Fibroblast of lung (primary cell): ENCODE results near the gene BRD1. TPM values are rescaled to one million over a fixed set of nuclear protein-coding genes. Genes with fewer than 3 reads are reported as not detected.

Experiments
- DNase-seq, 2 donors: peaks; one replicate each; pipeline versions ENCODE4 v3.0.0 to v3.0.0-alpha.2; 2010; ENCODE audit warnings: low read depth in 2 of 2
- H2AFZ ChIP-seq: 2 replicates; pipeline ENCODE4 v1.5.1; 2012; ENCODE audit warnings: low read length, control low read depth, inconsistent platforms
- H3K27ac ChIP-seq: 2 replicates; pipeline ENCODE4 v1.5.1; 2011; ENCODE audit warnings: low read length, control low read depth; ENCODE audit not compliant: insufficient read depth
- H3K27me3 ChIP-seq: 2 replicates; pipeline ENCODE4 v1.5.1; 2011; ENCODE audit warnings: mild to moderate bottlenecking, low read length; ENCODE audit not compliant: control insufficient read depth, insufficient read depth
- H3K36me3 ChIP-seq: 2 replicates; pipeline ENCODE4 v1.5.1; 2011; ENCODE audit warnings: low read length; ENCODE audit not compliant: control insufficient read depth, insufficient read depth
- H3K4me1 ChIP-seq: 2 replicates; pipeline ENCODE4 v1.5.1; 2011; ENCODE audit warnings: low read length; ENCODE audit not compliant: control insufficient read depth, insufficient read depth; ENCODE audit errors: extremely low read depth
- H3K4me2 ChIP-seq: 2 replicates; pipeline ENCODE4 v1.5.1; 2011; ENCODE audit warnings: low read length, control low read depth; ENCODE audit not compliant: insufficient read depth; ENCODE audit errors: extremely low read depth
- H3K4me3 ChIP-seq, 4 experiments: fragments of 200-600 bp in 1 of 4; sonication (generic) in 1 of 4; replicated peaks in 1 of 4; 2 replicates each; pipeline ENCODE4 v1.5.1; 2011 to 2016; ENCODE audit warnings: low read length in 4 of 4, low read depth in 3 of 4, mild to moderate bottlenecking in 3 of 4, control low read depth in 2 of 4, inconsistent platforms in 1 of 4, mixed read lengths in 1 of 4; ENCODE audit not compliant: insufficient read depth in 1 of 4; ENCODE audit errors: control extremely low read depth in 1 of 4
- H3K79me2 ChIP-seq: 2 replicates; pipeline ENCODE4 v1.5.1; 2012; ENCODE audit warnings: mild to moderate bottlenecking, low read length, inconsistent platforms; ENCODE audit not compliant: control insufficient read depth, insufficient read depth
- H3K9ac ChIP-seq: 2 replicates; pipeline ENCODE4 v1.5.1; 2011; ENCODE audit warnings: mild to moderate bottlenecking, low read length, control low read depth; ENCODE audit not compliant: insufficient read depth
- H3K9me3 ChIP-seq: 2 replicates; pipeline ENCODE4 v1.5.1; 2012; ENCODE audit warnings: low read depth, low read length; ENCODE audit not compliant: control insufficient read depth, insufficient read depth
- H4K20me1 ChIP-seq: 2 replicates; pipeline ENCODE4 v1.5.1; 2011; ENCODE audit warnings: low read length; ENCODE audit not compliant: control insufficient read depth, insufficient read depth; ENCODE audit errors: extremely low read depth
- CTCF ChIP-seq, 2 donors: IDR thresholded peaks in 1 of 2; conservative IDR thresholded peaks in 1 of 2; 1 replicate in 1 of 2; 2 replicates in 1 of 2; pipeline ENCODE4 v1.5.1; 2011 to 2012; ENCODE audit warnings: low read length in 2 of 2, control low read depth in 1 of 2, inconsistent platforms in 1 of 2, low read depth in 1 of 2, mild to moderate bottlenecking in 1 of 2
- EZH2 ChIP-seq: IDR thresholded peaks from 2 replicates; pipeline ENCODE4 v1.5.1; 2012; ENCODE audit warnings: low read length, control low read depth, mild to moderate bottlenecking; ENCODE audit errors: missing control alignments
- polyA plus RNA-seq, 2 donors: library from polyadenylated mRNA; depleted of rRNA in 1 of 2; stranded (reverse) in 1 of 2; unstranded in 1 of 2; fragments of >200 nt; gene quantifications; 2 replicates each; pipeline ENCODE4 v1.2.1, GENCODE V29; 2011 to 2012; ENCODE audit warnings: missing spikeins in 1 of 2
- total RNA-seq: library from RNA; depleted of rRNA; stranded (reverse); fragments of >200 nt; gene quantifications from 2 replicates; pipeline ENCODE4 v1.2.1, GENCODE V29; 2014

Gene BRD1
- total and polyA plus RNA-seq, 2 donors (not counting 1 experiment from before 2014, with no cell fraction given) = 4.3 to 26.6 TPM

- no peak for DNase-seq
- TF ChIP-seq EZH2 (no peak), CTCF (conservative IDR thresholded peaks at IDR 0.05 in 1 of 2, IDR thresholded peaks at IDR 0.05 in 1 of 2; ENCODE audit: low read depth in 1 of 2, low read length in 2 of 2) (no peak)
- H3K4me3 ChIP-seq = no peak overlapping the region
- H3K4me2 ChIP-seq = no peak overlapping the region
- H3K4me1 ChIP-seq = no peaks in the 10 kb centered on the region
- peaks cover 27% of the 10 kb centered on the region for H3K36me3 ChIP-seq
- H3K9me3 ChIP-seq = no peaks in the 10 kb centered on the region
- H3K79me2 ChIP-seq = peaks cover 30% of the 10 kb centered on the region
- no peaks in the 10 kb centered on the region for H4K20me1 ChIP-seq
- H2AFZ ChIP-seq = no peak overlapping the region
- H3K9ac ChIP-seq = no peak overlapping the region
- no peak overlapping the region for H3K27ac ChIP-seq
- no peaks in the 10 kb centered on the region for H3K27me3 ChIP-seq
Observed at GRCh38 chr22:49777569-49778249, 50.0 kb downstream of the BRD1 start.

- no peak overlapping the region for H2AFZ ChIP-seq
- no peak for TF ChIP-seq CTCF (conservative IDR thresholded peaks at IDR 0.05 in 1 of 2, IDR thresholded peaks at IDR 0.05 in 1 of 2; ENCODE audit: low read depth in 1 of 2, low read length in 2 of 2)
- no peak for TF ChIP-seq EZH2
- H3K4me1 ChIP-seq = no peaks in the 10 kb centered on the region
- H3K4me3 ChIP-seq = no peak overlapping the region
- no peaks in the 10 kb centered on the region for H3K9me3 ChIP-seq
- peaks cover 26% of the 10 kb centered on the region for H3K79me2 ChIP-seq
- H3K4me2 ChIP-seq = no peak overlapping the region
- H4K20me1 ChIP-seq = no peaks in the 10 kb centered on the region
- H3K27me3 ChIP-seq = no peaks in the 10 kb centered on the region
- H3K9ac ChIP-seq = no peak overlapping the region
- no peak overlapping the region for H3K27ac ChIP-seq
- peak in 1 of 2 donors; percentile 77 for DNase-seq
- H3K36me3 ChIP-seq = peaks cover 27% of the 10 kb centered on the region
Observed at GRCh38 chr22:49776891-49777290, 50.8 kb downstream of the BRD1 start.

GRCh38 chr22:49775867-49776511, 51.7 kb downstream of the BRD1 start:
- Histone ChIP-seq H3K4me2 (no peak overlapping the region), H3K4me1 (no peaks in the 10 kb centered on the region), H3K27ac (no peak overlapping the region), H3K36me3 (peaks cover 25% of the 10 kb centered on the region), H2AFZ (no peak overlapping the region), H3K4me3 (no peak overlapping the region), H3K79me2 (peaks cover 17% of the 10 kb centered on the region), H4K20me1 (no peaks in the 10 kb centered on the region), H3K9ac (no peak overlapping the region), H3K9me3 (no peaks in the 10 kb centered on the region), H3K27me3 (no peaks in the 10 kb centered on the region)
- no peak for TF ChIP-seq EZH2
- TF ChIP-seq CTCF (conservative IDR thresholded peaks at IDR 0.05 in 1 of 2, IDR thresholded peaks at IDR 0.05 in 1 of 2; ENCODE audit: low read depth in 1 of 2, low read length in 2 of 2) = no peak
- no peak for DNase-seq
